ENCODE data around the gene ERICH3. TPM values are rescaled to one million over a fixed set of nuclear protein-coding genes. Genes with fewer than 3 reads are reported as not detected.

ERICH3 gene
- not detected in 2 replicates for total RNA-seq (2014; rRNA removed; shearing (Covaris generic))

- no peak for DNase-seq (ENCODE audit: low spot score)
Measured at GRCh38 chr1:74673351-74674111, at the start of gene ERICH3. Gene ERICH3, minus strand, starts transcription at chr1:74673792. Its CDS starts 273 bp downstream, at chr1:74673519.

GRCh38 chr1:74717626-74718025 lies 44.0 kb upstream of the ERICH3 start:
- no peak for DNase-seq (ENCODE audit: low spot score)

- no peak for DNase-seq (ENCODE audit: low spot score)
Measured at GRCh38 chr1:74716822-74717221, 43.2 kb upstream of the ERICH3 start.

GRCh38 chr1:74715806-74716205 lies 42.2 kb upstream of the ERICH3 start:
- no peak for DNase-seq (ENCODE audit: low spot score)

- DNase-seq (ENCODE audit: low spot score) = no peak
Measured at GRCh38 chr1:74715236-74715502, 41.6 kb upstream of the ERICH3 start.

GRCh38 chr1:74714429-74715235 lies 41.0 kb upstream of the ERICH3 start:
- DNase-seq (ENCODE audit: low spot score) = no peak

- DNase-seq (ENCODE audit: low spot score) = no peak
Measured at GRCh38 chr1:74713849-74714248, 40.3 kb upstream of the ERICH3 start.

- no peak for DNase-seq (ENCODE audit: low spot score)
Measured at GRCh38 chr1:74712881-74713280, 39.3 kb upstream of the ERICH3 start.

GRCh38 chr1:74703386-74704182 lies 30.0 kb upstream of the ERICH3 start:
- DNase-seq (ENCODE audit: low spot score) = no peak

GRCh38 chr1:74699331-74699730 lies 25.7 kb upstream of the ERICH3 start:
- no peak for DNase-seq (ENCODE audit: low spot score)

GRCh38 chr1:74697832-74698231 lies 24.2 kb upstream of the ERICH3 start:
- no peak for DNase-seq (ENCODE audit: low spot score)

- no peak for DNase-seq (ENCODE audit: low spot score)
Measured at GRCh38 chr1:74693473-74693872, 19.9 kb upstream of the ERICH3 start.

- no peak for DNase-seq (ENCODE audit: low spot score)
Measured at GRCh38 chr1:74690909-74691308, 17.3 kb upstream of the ERICH3 start.

GRCh38 chr1:74690364-74690696 lies 16.7 kb upstream of the ERICH3 start:
- no peak for DNase-seq (ENCODE audit: low spot score)

- peak; percentile 80 for DNase-seq (ENCODE audit: low spot score)
Measured at GRCh38 chr1:74689621-74690363, 16.2 kb upstream of the ERICH3 start.

- no peak for DNase-seq (ENCODE audit: low spot score)
Measured at GRCh38 chr1:74686928-74687327, 13.3 kb upstream of the ERICH3 start.

- DNase-seq (ENCODE audit: low spot score) = no peak
Measured at GRCh38 chr1:74684301-74684700, 10.7 kb upstream of the ERICH3 start.

- no peak for DNase-seq (ENCODE audit: low spot score)
Measured at GRCh38 chr1:74683656-74684055, 10.1 kb upstream of the ERICH3 start.

GRCh38 chr1:74681851-74682250 lies 8.3 kb upstream of the ERICH3 start:
- DNase-seq (ENCODE audit: low spot score) = no peak

- DNase-seq (ENCODE audit: low spot score) = no peak
Measured at GRCh38 chr1:74681449-74681848, 7.9 kb upstream of the ERICH3 start.

- DNase-seq (ENCODE audit: low spot score) = no peak
Measured at GRCh38 chr1:74681001-74681400, 7.4 kb upstream of the ERICH3 start.

GRCh38 chr1:74679811-74680210 lies 6.2 kb upstream of the ERICH3 start:
- no peak for DNase-seq (ENCODE audit: low spot score)

All from HT-29 (cell line).